Neuronal stem cell (in vitro differentiated cells): Measurements from ENCODE around the gene MACF1.
A peak's percentile ranks its signal among the peaks of the same experiment; 100 is the strongest.

Experiments used
- DNase-seq: peaks from one replicate; pipeline ENCODE4 v3.0.0-alpha.2; 2013; ENCODE audit warnings: low spot score
- H2AFZ ChIP-seq: one replicate; pipeline ENCODE4 v1.6.1; 2013; ENCODE audit warnings: mild to moderate bottlenecking, low read length, inconsistent platforms
- H2AK5ac ChIP-seq: 2 replicates; pipeline ENCODE4 v1.6.1; 2013; ENCODE audit warnings: low read depth, mild to moderate bottlenecking, inconsistent platforms, low read length, moderate library complexity, mixed read lengths
- H2BK120ac ChIP-seq: 2 replicates; pipeline ENCODE4 v1.6.1; 2013; ENCODE audit warnings: low read depth, mild to moderate bottlenecking, inconsistent platforms, low read length, moderate library complexity, mixed read lengths
- H2BK12ac ChIP-seq: one replicate; pipeline ENCODE4 v1.6.1; 2013; ENCODE audit warnings: low read length, inconsistent platforms
- H2BK15ac ChIP-seq: 2 replicates; pipeline ENCODE4 v1.6.1; 2013; ENCODE audit warnings: mild to moderate bottlenecking, low read length, inconsistent platforms, mixed read lengths
- H2BK5ac ChIP-seq: one replicate; pipeline ENCODE4 v1.6.1; 2013; ENCODE audit warnings: inconsistent platforms, mild to moderate bottlenecking, low read length, moderate library complexity
- H3K14ac ChIP-seq: one replicate; pipeline ENCODE4 v1.6.1; 2013; ENCODE audit warnings: low read length, inconsistent platforms
- H3K18ac ChIP-seq: 2 replicates; pipeline ENCODE4 v1.6.1; 2013; ENCODE audit warnings: low read length, inconsistent platforms
- H3K23ac ChIP-seq: 2 replicates; pipeline ENCODE4 v1.6.1; 2013; ENCODE audit warnings: low read depth, mild to moderate bottlenecking, mixed read lengths, low read length, inconsistent platforms; ENCODE audit not compliant: poor library complexity
- H3K27ac ChIP-seq: replicated peaks from 3 replicates; pipeline ENCODE4 v1.5.1; 2013; ENCODE audit warnings: low read length, inconsistent platforms
- H3K27me3 ChIP-seq, 3 experiments: 2 replicates each; pipeline ENCODE4 v1.6.1; 2013; ENCODE audit warnings: low read length in 3 of 3, mild to moderate bottlenecking in 2 of 3, inconsistent platforms in 1 of 3, low read depth in 1 of 3, mixed read lengths in 1 of 3, moderate library complexity in 1 of 3; ENCODE audit not compliant: control insufficient read depth in 3 of 3, insufficient read depth in 3 of 3
- H3K36me3 ChIP-seq, 2 donors: replicated peaks in 1 of 2; 2 replicates each; pipeline ENCODE4 v1.6.1; 2013; ENCODE audit warnings: low read length in 2 of 2; ENCODE audit not compliant: control insufficient read depth in 2 of 2, insufficient read depth in 2 of 2
- H3K4ac ChIP-seq: 2 replicates; pipeline ENCODE4 v1.6.1; 2013; ENCODE audit warnings: inconsistent platforms, mild to moderate bottlenecking, low read length, moderate library complexity
- H3K4me1 ChIP-seq, 2 donors: 1 replicate in 1 of 2; 2 replicates in 1 of 2; pipeline ENCODE4 v1.6.1; 2013; ENCODE audit warnings: low read length in 2 of 2, low read depth in 1 of 2; ENCODE audit not compliant: control insufficient read depth in 2 of 2, insufficient read depth in 1 of 2
- H3K4me2 ChIP-seq: one replicate; pipeline ENCODE4 v1.6.1; 2013; ENCODE audit warnings: mild to moderate bottlenecking, low read length, inconsistent platforms; ENCODE audit not compliant: insufficient read depth, poor library complexity, severe bottlenecking
- H3K4me3 ChIP-seq, 2 donors: 2 replicates each; pipeline ENCODE4 v1.5.1; 2013; ENCODE audit warnings: low read length in 2 of 2, mild to moderate bottlenecking in 2 of 2, inconsistent platforms in 1 of 2, moderate library complexity in 1 of 2
- H3K79me1 ChIP-seq: one replicate; pipeline ENCODE4 v1.6.1; 2013; ENCODE audit warnings: low read depth, mild to moderate bottlenecking, inconsistent platforms, low read length, moderate library complexity
- H3K9ac ChIP-seq: one replicate; pipeline ENCODE4 v1.6.1; 2013; ENCODE audit warnings: mild to moderate bottlenecking, low read depth, low read length, inconsistent platforms; ENCODE audit not compliant: poor library complexity
- H3K9me3 ChIP-seq, 2 donors: replicated peaks in 1 of 2; 2 replicates each; pipeline versions ENCODE3 to v1.6.1; 2013; ENCODE audit warnings: low read length in 2 of 2, mild to moderate bottlenecking in 2 of 2, inconsistent platforms in 1 of 2, low read depth in 1 of 2, mixed read lengths in 1 of 2, moderate library complexity in 1 of 2; ENCODE audit not compliant: control insufficient read depth in 2 of 2, insufficient read depth in 1 of 2
- H4K8ac ChIP-seq: one replicate; pipeline ENCODE4 v1.6.1; 2013; ENCODE audit warnings: low read depth, mild to moderate bottlenecking, inconsistent platforms, low read length, moderate library complexity
- H4K91ac ChIP-seq: one replicate; pipeline ENCODE4 v1.6.1; 2013; ENCODE audit warnings: low read length, low read depth, mild to moderate bottlenecking, inconsistent platforms; ENCODE audit not compliant: poor library complexity
- WGBS, 2 donors: extraction: QIAGEN DNeasy Blood & Tissue Kit; methylation state at CpG; one replicate each; pipeline ENCODE4 v1.1.7; 2013; ENCODE audit warnings: missing lambda C conversion rate in 2 of 2, mixed read lengths in 1 of 2; ENCODE audit not compliant: insufficient read length in 2 of 2, insufficient replicate concordance in 1 of 2; ENCODE audit errors: extremely low coverage in 2 of 2; 5-methylcytosine and 5-hydroxymethylcytosine counted together

The MACF1 gene

DNA sequence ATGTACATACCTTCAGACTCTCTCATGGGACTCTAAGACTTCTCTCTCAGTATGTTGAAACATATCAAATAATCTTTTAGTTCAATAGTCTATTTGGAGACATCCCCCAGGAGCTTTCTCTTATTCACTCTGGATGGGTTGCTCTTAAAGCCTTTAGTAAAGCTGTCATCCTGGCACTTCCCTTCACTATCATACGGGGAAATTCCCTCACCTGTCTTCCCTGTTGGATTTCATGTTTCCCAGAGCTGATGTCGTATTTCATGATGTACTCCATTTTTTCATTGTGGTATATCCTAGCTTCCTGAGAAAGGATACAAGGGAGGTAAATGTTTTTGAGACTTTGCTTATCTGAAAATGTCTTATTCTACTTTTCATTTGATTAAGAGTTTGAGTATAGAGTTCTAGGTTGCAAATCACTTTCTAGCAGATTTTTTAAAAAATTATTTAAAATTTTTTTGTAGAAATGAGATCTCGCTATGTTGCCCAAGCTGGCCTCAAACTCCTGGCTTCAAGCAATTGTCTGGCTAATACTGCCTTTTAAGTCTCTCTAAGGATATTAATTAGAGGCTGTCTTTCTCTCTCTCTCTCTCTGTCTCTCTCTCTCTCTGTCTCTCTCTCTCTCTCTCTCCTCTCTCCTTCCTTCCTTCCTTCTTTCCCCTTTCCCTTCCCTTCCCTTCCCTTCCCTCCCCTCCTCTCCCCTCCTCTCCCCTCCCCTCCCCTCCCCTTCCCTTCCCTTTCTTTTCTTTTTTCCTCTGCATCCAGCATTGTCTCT lies 17.0 kb upstream of the MACF1 start:
- no peak overlapping the region for H3K27ac ChIP-seq
- no peak overlapping the region for H2BK12ac ChIP-seq

DNA sequence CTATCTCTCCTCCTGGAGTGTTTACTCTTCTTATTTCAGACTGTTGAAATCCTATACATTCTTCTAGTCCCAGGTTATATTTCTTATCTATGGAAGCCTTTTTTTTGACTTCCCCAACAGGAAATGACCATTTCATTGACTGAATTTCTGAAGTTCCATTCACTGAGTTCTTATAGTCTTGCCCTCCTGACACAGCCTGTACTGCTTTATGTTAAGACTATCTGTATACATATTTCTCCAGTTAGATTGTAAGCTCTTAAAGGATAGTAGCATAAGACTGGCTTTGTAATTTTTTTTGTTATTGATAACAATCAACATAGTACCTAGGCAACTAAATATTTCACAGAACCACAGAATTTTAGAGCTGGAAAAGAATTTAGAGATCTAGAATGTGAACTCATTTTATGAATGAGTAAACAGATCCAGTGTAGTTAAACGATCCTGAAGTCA lies 14.9 kb upstream of the MACF1 start:
- H4K8ac ChIP-seq = no peak overlapping the region
- H3K27ac ChIP-seq = no peak overlapping the region
- no peak overlapping the region for H3K9ac ChIP-seq
- no peak overlapping the region for H3K4me2 ChIP-seq
- H3K4me1 ChIP-seq = peaks cover 6 to 12% of the 10 kb centered on the region in 2 donors
- peaks cover 3% of the 10 kb centered on the region for H3K79me1 ChIP-seq
- no peak overlapping the region for H4K91ac ChIP-seq
- no peaks in the 10 kb centered on the region for H3K27me3 ChIP-seq
- H3K4me3 ChIP-seq = no peak overlapping the region
- H2BK12ac ChIP-seq = no peak overlapping the region
- H3K36me3 ChIP-seq = no peaks in the 10 kb centered on the region
- no peak overlapping the region for H2BK15ac ChIP-seq
- no peak overlapping the region for H2AK5ac ChIP-seq
- H3K18ac ChIP-seq = no peak overlapping the region
- no peak for DNase-seq
- H2AFZ ChIP-seq = no peak overlapping the region
- no peak overlapping the region for H3K23ac ChIP-seq
- no peaks in the 10 kb centered on the region for H3K9me3 ChIP-seq
- no peak overlapping the region for H2BK5ac ChIP-seq
- no peak overlapping the region for H3K4ac ChIP-seq
- WGBS, 2 donors = no CpG with 5 or more reads among the region's 1 CpG
- H2BK120ac ChIP-seq = no peak overlapping the region
- H3K14ac ChIP-seq = no peak overlapping the region

More for the DNA sequence above, 17.0 kb upstream of the MACF1 start:
- Histone ChIP-seq H3K27me3 (no peaks in the 10 kb centered on the region), H3K14ac (no peak overlapping the region), H3K4ac (no peak overlapping the region), H3K9me3 (peaks cover 0 to 5% of the 10 kb centered on the region in 2 donors), H4K91ac (no peak overlapping the region), H2BK15ac (no peak overlapping the region), H3K18ac (no peak overlapping the region), H3K4me2 (no peak overlapping the region), H3K23ac (no peak overlapping the region), H3K4me1 (peaks cover 10 to 16% of the 10 kb centered on the region in 2 donors), H2AK5ac (no peak overlapping the region), H2AFZ (no peak overlapping the region), H3K4me3 (no peak overlapping the region), H2BK5ac (no peak overlapping the region), H3K36me3 (no peaks in the 10 kb centered on the region), H2BK120ac (no peak overlapping the region), H4K8ac (no peak overlapping the region), H3K79me1 (peaks cover 5% of the 10 kb centered on the region), H3K9ac (no peak overlapping the region)
- WGBS, 2 donors = no CpG with 5 or more reads among the region's 3 CpGs
- DNase-seq = no peak

DNA sequence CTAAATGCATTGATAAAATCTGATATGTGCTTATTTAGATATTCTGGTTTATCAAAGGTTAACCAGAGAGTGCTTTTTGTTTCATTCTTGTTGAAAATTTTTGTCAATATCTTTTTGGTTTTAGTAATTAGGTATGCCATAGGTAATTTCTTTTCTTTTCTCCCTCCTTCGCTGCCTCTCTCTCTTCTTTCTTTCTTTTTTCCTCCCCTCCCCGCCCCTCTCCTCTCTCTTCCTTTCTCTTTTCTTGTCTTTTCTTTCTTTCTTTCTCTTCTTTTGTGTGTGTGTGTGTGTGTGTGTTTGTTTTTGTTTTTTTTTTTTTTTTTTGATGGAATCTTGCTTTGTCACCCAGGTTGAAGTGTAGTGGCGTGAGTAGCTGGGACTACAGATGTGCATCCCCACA lies 14.4 kb upstream of the MACF1 start:
- H2AFZ ChIP-seq = no peak overlapping the region
- no peak overlapping the region for H3K4me3 ChIP-seq
- no peak overlapping the region for H2AK5ac ChIP-seq
- H3K27ac ChIP-seq = no peak overlapping the region
- no peak overlapping the region for H3K4me2 ChIP-seq
- H3K9me3 ChIP-seq = no peaks in the 10 kb centered on the region
- no peak for DNase-seq
- H4K8ac ChIP-seq = no peak overlapping the region
- H4K91ac ChIP-seq = no peak overlapping the region
- no peak overlapping the region for H3K9ac ChIP-seq
- peaks cover 8 to 12% of the 10 kb centered on the region in 2 donors for H3K4me1 ChIP-seq
- no peaks in the 10 kb centered on the region for H3K27me3 ChIP-seq
- no peak overlapping the region for H3K4ac ChIP-seq
- H2BK12ac ChIP-seq = no peak overlapping the region
- no peak overlapping the region for H2BK120ac ChIP-seq
- H2BK15ac ChIP-seq = no peak overlapping the region
- H3K79me1 ChIP-seq = peaks cover 3% of the 10 kb centered on the region
- H3K23ac ChIP-seq = no peak overlapping the region
- no peak overlapping the region for H2BK5ac ChIP-seq
- no peak overlapping the region for H3K14ac ChIP-seq
- H3K36me3 ChIP-seq = no peaks in the 10 kb centered on the region
- H3K18ac ChIP-seq = no peak overlapping the region
- WGBS, 2 donors = no CpG with 5 or more reads among the region's 3 CpGs

GRCh38 chr1:39194398-39195051 lies 10.0 kb upstream of the MACF1 start:
- no peaks in the 10 kb centered on the region for H3K36me3 ChIP-seq
- no peak overlapping the region for H4K91ac ChIP-seq
- H3K27me3 ChIP-seq = no peaks in the 10 kb centered on the region
- H3K27ac ChIP-seq = no peak overlapping the region
- H2BK120ac ChIP-seq = no peak overlapping the region
- peak overlapping the region; percentile 35 for H3K18ac ChIP-seq
- no peak overlapping the region for H2BK15ac ChIP-seq
- H2BK12ac ChIP-seq = no peak overlapping the region
- no peak overlapping the region for H3K14ac ChIP-seq
- no peak overlapping the region for H3K4me2 ChIP-seq
- DNase-seq = no peak
- no peak overlapping the region for H2AK5ac ChIP-seq
- peaks cover 6% of the 10 kb centered on the region for H3K79me1 ChIP-seq
- H3K23ac ChIP-seq = no peak overlapping the region
- H2BK5ac ChIP-seq = no peak overlapping the region
- no peak overlapping the region for H3K4me3 ChIP-seq
- H3K9ac ChIP-seq = no peak overlapping the region
- H2AFZ ChIP-seq = no peak overlapping the region
- no peak overlapping the region for H4K8ac ChIP-seq
- WGBS, 2 donors = no CpG with 5 or more reads among the region's 8 CpGs
- no peaks in the 10 kb centered on the region for H3K9me3 ChIP-seq
- peaks cover 6 to 13% of the 10 kb centered on the region in 2 donors for H3K4me1 ChIP-seq
- no peak overlapping the region for H3K4ac ChIP-seq
